Measurements from ENCODE around the gene SBF2. TPM values are rescaled to one million over a fixed set of nuclear protein-coding genes. Genes with fewer than 3 reads are reported as not detected.

The SBF2 gene
- total RNA-seq, 1 donor = 61.2 TPM

- Histone ChIP-seq H3K4me3 (ENCODE audit: insufficient read depth, low read length) (no peak overlapping the region), H3K27me3 (ENCODE audit: insufficient read depth, low read length) (no peaks in the 10 kb centered on the region), H3K79me2 (ENCODE audit: insufficient read depth, low read length) (no peaks in the 10 kb centered on the region), H3K4me1 (ENCODE audit: insufficient read depth, low read length) (peaks cover 58% of the 10 kb centered on the region), H3K4me2 (ENCODE audit: insufficient read depth, low read length) (peak overlapping the region; percentile 5), H2AFZ (ENCODE audit: low read length) (no peak overlapping the region), H3K27ac (ENCODE audit: low read depth, low read length) (peak overlapping the region; percentile 93), H3K36me3 (ENCODE audit: insufficient read depth, low read length) (peaks cover 9% of the 10 kb centered on the region), H4K20me1 (ENCODE audit: insufficient read depth, low read length) (no peaks in the 10 kb centered on the region), H3K9me3 (ENCODE audit: low read depth, low read length) (no peaks in the 10 kb centered on the region)
- DNase-seq (ENCODE audit: insufficient read length, low spot score, missing footprints) = no peak
- TF ChIP-seq CTCF (IDR thresholded peaks at IDR 0.05; ENCODE audit: extremely low read depth, low read depth, low read length) = no peak
Observed at GRCh38 chr11:9754010-9754471, 540.0 kb downstream of the SBF2 start.

GRCh38 chr11:9753021-9753420 is 541.0 kb downstream of the SBF2 start:
- peaks cover 9% of the 10 kb centered on the region for H3K36me3 ChIP-seq (ENCODE audit: insufficient read depth, low read length)
- no peaks in the 10 kb centered on the region for H3K79me2 ChIP-seq (ENCODE audit: insufficient read depth, low read length)
- H3K9me3 ChIP-seq (ENCODE audit: low read depth, low read length) = no peaks in the 10 kb centered on the region
- DNase-seq (ENCODE audit: insufficient read length, low spot score, missing footprints) = peak; percentile 84
- H3K27me3 ChIP-seq (ENCODE audit: insufficient read depth, low read length) = no peaks in the 10 kb centered on the region
- H3K4me3 ChIP-seq (ENCODE audit: insufficient read depth, low read length) = peak overlapping the region; percentile 15
- H3K27ac ChIP-seq (ENCODE audit: low read depth, low read length) = peak overlapping the region; percentile 93
- no peak for TF ChIP-seq CTCF (IDR thresholded peaks at IDR 0.05; ENCODE audit: extremely low read depth, low read depth, low read length)
- no peak overlapping the region for H2AFZ ChIP-seq (ENCODE audit: low read length)
- H4K20me1 ChIP-seq (ENCODE audit: insufficient read depth, low read length) = no peaks in the 10 kb centered on the region
- peaks cover 57% of the 10 kb centered on the region for H3K4me1 ChIP-seq (ENCODE audit: insufficient read depth, low read length)
- H3K4me2 ChIP-seq (ENCODE audit: insufficient read depth, low read length) = peak overlapping the region; percentile 67

- Histone ChIP-seq H3K4me3 (ENCODE audit: insufficient read depth, low read length) (no peak overlapping the region), H3K27ac (ENCODE audit: low read depth, low read length) (peak overlapping the region; percentile 93), H3K27me3 (ENCODE audit: insufficient read depth, low read length) (no peaks in the 10 kb centered on the region), H2AFZ (ENCODE audit: low read length) (no peak overlapping the region), H3K4me2 (ENCODE audit: insufficient read depth, low read length) (no peak overlapping the region), H3K9me3 (ENCODE audit: low read depth, low read length) (no peaks in the 10 kb centered on the region), H3K36me3 (ENCODE audit: insufficient read depth, low read length) (peaks cover 9% of the 10 kb centered on the region), H3K79me2 (ENCODE audit: insufficient read depth, low read length) (no peaks in the 10 kb centered on the region), H4K20me1 (ENCODE audit: insufficient read depth, low read length) (no peaks in the 10 kb centered on the region), H3K4me1 (ENCODE audit: insufficient read depth, low read length) (peaks cover 53% of the 10 kb centered on the region)
- TF ChIP-seq CTCF (IDR thresholded peaks at IDR 0.05; ENCODE audit: extremely low read depth, low read depth, low read length) = no peak
- peak; percentile 61 for DNase-seq (ENCODE audit: insufficient read length, low spot score, missing footprints)
Observed at GRCh38 chr11:9752091-9752490, 541.9 kb downstream of the SBF2 start.

- no peaks in the 10 kb centered on the region for H3K27me3 ChIP-seq (ENCODE audit: insufficient read depth, low read length)
- no peaks in the 10 kb centered on the region for H4K20me1 ChIP-seq (ENCODE audit: insufficient read depth, low read length)
- peaks cover 9% of the 10 kb centered on the region for H3K36me3 ChIP-seq (ENCODE audit: insufficient read depth, low read length)
- peak overlapping the region; percentile 20 for H3K27ac ChIP-seq (ENCODE audit: low read depth, low read length)
- no peak overlapping the region for H2AFZ ChIP-seq (ENCODE audit: low read length)
- H3K4me3 ChIP-seq (ENCODE audit: insufficient read depth, low read length) = no peak overlapping the region
- DNase-seq (ENCODE audit: insufficient read length, low spot score, missing footprints) = no peak
- peaks cover 2% of the 10 kb centered on the region for H3K79me2 ChIP-seq (ENCODE audit: insufficient read depth, low read length)
- H3K4me1 ChIP-seq (ENCODE audit: insufficient read depth, low read length) = peaks cover 43% of the 10 kb centered on the region
- H3K9me3 ChIP-seq (ENCODE audit: low read depth, low read length) = no peaks in the 10 kb centered on the region
- TF ChIP-seq CTCF (IDR thresholded peaks at IDR 0.05; ENCODE audit: extremely low read depth, low read depth, low read length) = no peak
- H3K4me2 ChIP-seq (ENCODE audit: insufficient read depth, low read length) = no peak overlapping the region
Observed at GRCh38 chr11:9750551-9750950, 543.5 kb downstream of the SBF2 start.

Data from osteoblast (primary cell).